Keratinocyte (primary cell): Measurements from ENCODE around the gene CHM. TPM values are rescaled to one million over a fixed set of nuclear protein-coding genes. Genes with fewer than 3 reads are reported as not detected.
"Not testable (repeated sequence)": the region's sequence is repeated elsewhere in the genome, so short reads cannot be mapped to it uniquely, and the experiment has no call there.

Experiments used
- DNase-seq: peaks from one replicate; pipeline ENCODE4 v3.0.0-alpha.2; 2011; ENCODE audit warnings: low read depth, missing footprints, low spot score
- FAIRE-seq: peaks from 2 replicates; lab custom pipeline; 2011; peaks lifted over from hg19 to GRCh38; lab: Jason Lieb, UNC
- H2AFZ ChIP-seq: 2 replicates; pipeline ENCODE4 v1.6.0; 2012; ENCODE audit warnings: low read length, control low read depth, inconsistent platforms; ENCODE audit not compliant: control insufficient read depth
- H3K27ac ChIP-seq: 2 replicates; pipeline ENCODE4 v1.5.1; 2011; ENCODE audit warnings: low read length; ENCODE audit not compliant: control insufficient read depth, insufficient read depth
- H3K27me3 ChIP-seq: 3 replicates; pipeline ENCODE4 v1.6.0; 2011; ENCODE audit warnings: low read length; ENCODE audit not compliant: control insufficient read depth, insufficient read depth; ENCODE audit errors: extremely low read depth
- H3K36me3 ChIP-seq, 2 experiments: 2 replicates in 1 of 2; 3 replicates in 1 of 2; pipeline ENCODE4 v1.5.1; 2011; ENCODE audit warnings: low read length in 2 of 2, mild to moderate bottlenecking in 1 of 2; ENCODE audit not compliant: control insufficient read depth in 2 of 2, insufficient read depth in 2 of 2; ENCODE audit errors: extremely low read depth in 1 of 2
- H3K4me1 ChIP-seq: 3 replicates; pipeline ENCODE4 v1.5.1; 2011; ENCODE audit warnings: low read length; ENCODE audit not compliant: control insufficient read depth, insufficient read depth; ENCODE audit errors: extremely low read depth
- H3K4me2 ChIP-seq: 3 replicates; pipeline ENCODE4 v1.6.0; 2011; ENCODE audit warnings: low read depth, low read length; ENCODE audit not compliant: control insufficient read depth, insufficient read depth; ENCODE audit errors: extremely low read depth
- H3K4me3 ChIP-seq, 3 experiments: fragments of 200-600 bp in 1 of 3; sonication (generic) in 1 of 3; 2 replicates in 2 of 3; 3 replicates in 1 of 3; pipeline ENCODE4 v1.5.1; 2011 to 2016; ENCODE audit warnings: low read length in 3 of 3, mild to moderate bottlenecking in 3 of 3, control low read depth in 2 of 3, inconsistent platforms in 1 of 3, low read depth in 1 of 3, mixed read lengths in 1 of 3, mixed run types in 1 of 3, moderate library complexity in 1 of 3; ENCODE audit not compliant: control insufficient read depth in 2 of 3, insufficient read depth in 2 of 3; ENCODE audit errors: extremely low read depth in 1 of 3
- H3K79me2 ChIP-seq: 2 replicates; pipeline ENCODE4 v1.6.0; 2012; ENCODE audit warnings: low read length; ENCODE audit not compliant: control insufficient read depth, insufficient read depth
- H3K9ac ChIP-seq: 3 replicates; pipeline ENCODE4 v1.6.0; 2011; ENCODE audit warnings: low read length; ENCODE audit not compliant: control insufficient read depth, insufficient read depth; ENCODE audit errors: extremely low read depth
- H3K9me1 ChIP-seq: 3 replicates; pipeline ENCODE4 v1.6.0; 2011; ENCODE audit warnings: low read length; ENCODE audit not compliant: control insufficient read depth, insufficient read depth; ENCODE audit errors: extremely low read depth
- H3K9me3 ChIP-seq: 2 replicates; pipeline ENCODE4 v1.5.1; 2012; ENCODE audit warnings: low read depth, low read length; ENCODE audit not compliant: control insufficient read depth
- H4K20me1 ChIP-seq: 3 replicates; pipeline ENCODE4 v1.6.0; 2011; ENCODE audit warnings: low read length; ENCODE audit not compliant: control insufficient read depth, insufficient read depth; ENCODE audit errors: extremely low read depth
- CTCF ChIP-seq, 3 experiments: IDR thresholded peaks in 1 of 3; conservative IDR thresholded peaks in 1 of 3; optimal IDR thresholded peaks in 1 of 3; 2 replicates in 2 of 3; 3 replicates in 1 of 3; pipeline versions ENCODE3 to v1.5.1; 2011; ENCODE audit warnings: low read length in 3 of 3, mild to moderate bottlenecking in 3 of 3, moderate library complexity in 2 of 3, control low read depth in 1 of 3, inconsistent platforms in 1 of 3; ENCODE audit not compliant: insufficient read depth in 2 of 3; ENCODE audit errors: extremely low read depth in 1 of 3
- EZH2 ChIP-seq: IDR thresholded peaks from one replicate; pipeline ENCODE4 v1.6.1; 2012; ENCODE audit warnings: inconsistent platforms, mild to moderate bottlenecking, low read length, moderate library complexity
- dilution Hi-C: fragments of 300-500 bp; cut with MboI; formaldehyde crosslinking; loops from one replicate; pipeline ENCODE4 v1.7.0; 2020; ENCODE audit warnings: low sequenced_read_pairs; ENCODE audit not compliant: extremely low pct_ligation_motif_present
- polyA plus RNA-seq, 5 experiments: library from polyadenylated mRNA; depleted of rRNA in 3 of 5; stranded (reverse) in 3 of 5; stranded (forward) in 1 of 5; unstranded in 1 of 5; fragments of >200 nt; gene quantifications; 1 replicate in 1 of 5; 2 replicates in 3 of 5; 3 replicates in 1 of 5; pipeline versions ENCODE4 v1.2.1 to v1.2.3, GENCODE V29; 2011 to 2012; ENCODE audit warnings: missing spikeins in 2 of 5, low read depth in 1 of 5, low replicate concordance in 1 of 5

CHM gene
- polyA plus RNA-seq, 1 donor (not counting 4 experiments of a cell fraction or from before 2014, with no cell fraction given): 20.4 TPM

GRCh38 chrX:85955510-85955909 lies 91.8 kb downstream of the CHM start:
- Histone ChIP-seq H3K4me1 (no peaks in the 10 kb centered on the region), H3K27ac (no peak overlapping the region), H3K4me2 (no peak overlapping the region), H2AFZ (no peak overlapping the region), H3K79me2 (no peaks in the 10 kb centered on the region), H3K36me3 (no peaks in the 10 kb centered on the region), H4K20me1 (no peaks in the 10 kb centered on the region), H3K27me3 (no peaks in the 10 kb centered on the region), H3K9me1 (no peaks in the 10 kb centered on the region), H3K4me3 (no peak overlapping the region), H3K9ac (no peak overlapping the region), H3K9me3 (no peaks in the 10 kb centered on the region)
- TF ChIP-seq EZH2: no peak
- TF ChIP-seq CTCF (optimal IDR thresholded peaks at IDR 0.05 in 1 of 3, IDR thresholded peaks at IDR 0.05 in 1 of 3, conservative IDR thresholded peaks at IDR 0.05 in 1 of 3; ENCODE audit: extremely low read depth in 1 of 3, insufficient read depth in 2 of 3, low read length in 3 of 3): no peak
- DNase-seq: no peak
- FAIRE-seq: no peak
- dilution Hi-C loops: no loop called here

- H3K27ac ChIP-seq, H3K36me3 ChIP-seq, H3K4me2 ChIP-seq, H3K9me3 ChIP-seq, H3K4me1 ChIP-seq, H3K9ac ChIP-seq, dilution Hi-C loops, H4K20me1 ChIP-seq, H3K9me1 ChIP-seq, H3K79me2 ChIP-seq, FAIRE-seq, DNase-seq, H2AFZ ChIP-seq, H3K27me3 ChIP-seq, H3K4me3 ChIP-seq: not testable (repeated sequence)
Observed at GRCh38 chrX:85944751-85945150, 102.6 kb downstream of the CHM start.

- H3K4me1 ChIP-seq: no peaks in the 10 kb centered on the region
- dilution Hi-C loops: no loop called here
- H3K4me2 ChIP-seq: no peak overlapping the region
- no peak overlapping the region for H2AFZ ChIP-seq
- no peak for FAIRE-seq
- TF ChIP-seq EZH2 (no peak), CTCF (optimal IDR thresholded peaks at IDR 0.05 in 1 of 3, IDR thresholded peaks at IDR 0.05 in 1 of 3, conservative IDR thresholded peaks at IDR 0.05 in 1 of 3; ENCODE audit: extremely low read depth in 1 of 3, insufficient read depth in 2 of 3, low read length in 3 of 3) (no peak)
- H3K9me1 ChIP-seq: no peaks in the 10 kb centered on the region
- H3K27me3 ChIP-seq: no peaks in the 10 kb centered on the region
- H3K9ac ChIP-seq: no peak overlapping the region
- no peaks in the 10 kb centered on the region for H3K36me3 ChIP-seq
- H3K27ac ChIP-seq: no peak overlapping the region
- H4K20me1 ChIP-seq: no peaks in the 10 kb centered on the region
- H3K79me2 ChIP-seq: no peaks in the 10 kb centered on the region
- H3K4me3 ChIP-seq: no peak overlapping the region
- peaks cover 3% of the 10 kb centered on the region for H3K9me3 ChIP-seq
- no peak for DNase-seq
Observed at GRCh38 chrX:85941275-85941674, 106.1 kb downstream of the CHM start.

- H3K36me3 ChIP-seq, H3K9me1 ChIP-seq, DNase-seq, H3K4me3 ChIP-seq, H3K4me2 ChIP-seq, H3K9me3 ChIP-seq, H3K27me3 ChIP-seq, H3K27ac ChIP-seq, FAIRE-seq, H4K20me1 ChIP-seq, H3K9ac ChIP-seq, H2AFZ ChIP-seq, H3K79me2 ChIP-seq, H3K4me1 ChIP-seq, dilution Hi-C loops: not testable (repeated sequence)
Observed at GRCh38 chrX:85939942-85940341, 107.4 kb downstream of the CHM start.
